Omental fat pad (tissue), 4 donors: Measurements from ENCODE around the gene WDFY4. TPM values are rescaled to one million over a fixed set of nuclear protein-coding genes. Genes with fewer than 3 reads are reported as not detected.

Experiments used
- ATAC-seq: fragments of 150-250 bp; one replicate; pipeline ENCODE4 v1.9.1; 2016; ENCODE audit warnings: mild to moderate bottlenecking, moderate library complexity; ENCODE audit not compliant: low FRiP score
- DNase-seq: peaks from one replicate; pipeline ENCODE4 v3.0.0-alpha.2; 2019; ENCODE audit warnings: low spot score
- total RNA-seq, 4 donors: library from RNA; depleted of rRNA; stranded (reverse); fragments of >200 nt; gene quantifications; one replicate each; pipeline ENCODE4 v1.1.0, GENCODE V29; 2016
- TF ChIP-seq, protein P1 (sequence below), 3 donors: fragments of 450-650 bp; IDR thresholded peaks; one replicate each; pipeline ENCODE4 v1.5.1; 2016 to 2017; ENCODE audit warnings: antibody characterized with exemption in 3 of 3, mild to moderate bottlenecking in 3 of 3, moderate library complexity in 2 of 3

WDFY4 gene
- total RNA-seq, 4 donors from 2014 or later: 6.8 to 21.4 (median 10.5) TPM

DNA sequence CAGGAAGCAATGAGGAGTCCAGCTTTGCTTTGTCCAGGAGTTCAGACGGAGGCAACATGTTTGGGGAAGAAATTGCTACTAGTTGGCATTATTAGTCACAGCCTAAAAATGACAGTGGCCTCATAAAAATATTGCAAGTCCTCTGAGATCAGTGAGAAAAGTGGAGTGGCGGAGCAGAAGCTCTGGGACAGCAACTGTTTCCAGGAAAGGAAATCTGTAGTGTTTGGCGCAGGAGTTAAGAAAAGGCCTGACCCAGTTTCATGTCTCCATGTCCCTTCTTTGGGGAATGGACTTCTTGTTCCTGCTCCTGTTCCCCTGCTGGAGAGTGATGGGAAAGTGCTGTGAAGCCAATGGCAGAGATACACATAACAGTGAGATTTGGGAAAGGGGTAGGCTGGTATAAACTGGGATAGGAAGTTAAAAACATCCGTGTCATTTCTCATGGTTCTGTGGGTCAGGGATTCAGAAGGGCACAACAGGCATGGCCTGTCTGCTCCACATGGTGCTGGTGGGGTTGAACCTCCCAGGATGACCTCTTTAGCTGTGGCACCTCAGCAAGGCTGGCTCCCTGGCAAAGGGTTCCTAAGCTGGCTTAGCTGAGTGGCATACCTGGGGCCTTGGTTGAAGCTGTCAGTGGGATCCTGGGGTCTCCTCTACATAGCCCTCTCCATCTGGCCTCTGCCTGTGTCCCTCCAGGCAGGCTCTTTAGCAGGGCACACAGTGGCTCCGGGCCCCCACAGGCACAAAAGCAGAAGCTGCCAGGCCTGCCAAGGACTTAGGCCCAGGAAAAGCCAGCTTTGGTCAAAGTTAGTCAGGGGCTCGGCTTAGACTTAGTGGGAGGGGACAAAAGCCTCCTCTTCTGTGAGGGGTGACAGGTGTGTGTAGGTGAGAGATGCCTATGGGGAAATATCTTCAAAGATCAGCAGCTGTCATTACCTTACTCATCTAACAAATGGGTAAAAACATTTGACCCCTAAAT lies 77.7 kb downstream of the WDFY4 start:
- DNase-seq (no peak), ATAC-seq (no peak)
- TF ChIP-seq, protein P1, sequence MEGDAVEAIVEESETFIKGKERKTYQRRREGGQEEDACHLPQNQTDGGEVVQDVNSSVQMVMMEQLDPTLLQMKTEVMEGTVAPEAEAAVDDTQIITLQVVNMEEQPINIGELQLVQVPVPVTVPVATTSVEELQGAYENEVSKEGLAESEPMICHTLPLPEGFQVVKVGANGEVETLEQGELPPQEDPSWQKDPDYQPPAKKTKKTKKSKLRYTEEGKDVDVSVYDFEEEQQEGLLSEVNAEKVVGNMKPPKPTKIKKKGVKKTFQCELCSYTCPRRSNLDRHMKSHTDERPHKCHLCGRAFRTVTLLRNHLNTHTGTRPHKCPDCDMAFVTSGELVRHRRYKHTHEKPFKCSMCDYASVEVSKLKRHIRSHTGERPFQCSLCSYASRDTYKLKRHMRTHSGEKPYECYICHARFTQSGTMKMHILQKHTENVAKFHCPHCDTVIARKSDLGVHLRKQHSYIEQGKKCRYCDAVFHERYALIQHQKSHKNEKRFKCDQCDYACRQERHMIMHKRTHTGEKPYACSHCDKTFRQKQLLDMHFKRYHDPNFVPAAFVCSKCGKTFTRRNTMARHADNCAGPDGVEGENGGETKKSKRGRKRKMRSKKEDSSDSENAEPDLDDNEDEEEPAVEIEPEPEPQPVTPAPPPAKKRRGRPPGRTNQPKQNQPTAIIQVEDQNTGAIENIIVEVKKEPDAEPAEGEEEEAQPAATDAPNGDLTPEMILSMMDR (IDR thresholded peaks at IDR 0.05): no peak

DNA sequence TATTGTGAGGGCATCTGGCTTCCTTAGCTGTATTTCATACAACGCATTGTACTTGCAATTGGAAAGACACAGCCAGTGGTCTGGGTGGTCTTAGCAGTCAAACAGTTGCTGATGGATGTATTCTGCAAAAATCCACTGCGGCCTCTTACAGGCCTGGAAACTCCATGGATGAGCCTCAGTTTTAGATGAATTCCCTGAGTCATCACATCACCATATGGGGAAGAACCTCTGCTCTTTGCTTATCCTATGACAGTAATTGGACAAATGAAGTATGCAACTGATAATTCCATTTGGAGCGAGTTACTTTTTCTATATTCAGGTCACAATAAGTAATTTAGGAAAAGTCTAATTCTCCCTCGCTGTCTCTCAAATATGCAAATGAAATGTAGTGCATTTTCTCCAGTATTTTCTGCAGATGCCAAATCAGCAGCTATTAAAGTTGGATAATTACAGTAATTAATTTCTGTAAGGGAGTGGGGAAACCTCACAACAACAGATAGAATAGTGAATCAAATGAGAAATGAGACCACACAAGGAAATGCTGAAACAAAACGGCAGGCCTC lies 78.8 kb downstream of the WDFY4 start:
- TF ChIP-seq, protein P1 (IDR thresholded peaks at IDR 0.05): no peak
- ATAC-seq (no peak), DNase-seq (no peak)

DNA sequence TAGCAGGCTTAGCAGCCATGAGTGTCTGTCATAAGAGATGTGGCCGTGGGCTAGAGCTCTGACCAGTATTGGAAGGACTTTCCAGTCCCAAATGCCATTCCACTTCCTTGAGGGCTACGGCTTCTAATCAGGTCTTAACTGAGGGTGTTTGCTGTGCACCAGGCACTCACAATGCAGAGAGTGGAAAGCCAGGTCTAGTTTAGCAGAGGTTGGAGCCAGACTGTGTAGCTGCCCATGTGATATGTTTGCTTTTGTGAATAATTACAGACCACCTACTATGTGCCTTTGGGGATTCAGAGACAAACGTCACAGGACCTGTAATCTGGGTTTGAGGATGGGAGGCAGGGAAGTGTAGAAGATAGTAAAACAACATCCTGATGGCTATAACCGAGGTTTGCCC lies 79.8 kb downstream of the WDFY4 start:
- ATAC-seq (no peak), DNase-seq (no peak)
- TF ChIP-seq, protein P1 (IDR thresholded peaks at IDR 0.05): no peak

DNA sequence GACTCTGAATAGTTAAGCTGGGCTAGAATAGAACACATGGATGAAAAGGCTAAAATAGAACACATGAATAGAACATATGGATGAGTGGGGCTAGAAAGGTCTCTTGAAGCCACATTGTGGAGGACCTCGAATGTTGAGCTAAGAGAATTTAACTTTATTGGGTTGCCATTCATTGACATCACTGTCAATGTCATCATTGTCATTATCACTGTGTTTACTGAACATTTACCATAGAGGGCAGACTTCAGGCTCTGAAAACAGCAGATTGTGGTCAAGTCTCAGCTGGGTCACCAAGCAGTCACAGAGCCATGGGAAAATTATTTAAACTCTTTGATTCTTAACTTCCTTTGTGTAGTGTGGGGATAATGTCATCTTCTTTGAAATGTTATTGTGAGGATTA lies 80.4 kb downstream of the WDFY4 start:
- no peak for DNase-seq
- TF ChIP-seq, protein P1 (IDR thresholded peaks at IDR 0.05): no peak
- ATAC-seq: no peak

DNA sequence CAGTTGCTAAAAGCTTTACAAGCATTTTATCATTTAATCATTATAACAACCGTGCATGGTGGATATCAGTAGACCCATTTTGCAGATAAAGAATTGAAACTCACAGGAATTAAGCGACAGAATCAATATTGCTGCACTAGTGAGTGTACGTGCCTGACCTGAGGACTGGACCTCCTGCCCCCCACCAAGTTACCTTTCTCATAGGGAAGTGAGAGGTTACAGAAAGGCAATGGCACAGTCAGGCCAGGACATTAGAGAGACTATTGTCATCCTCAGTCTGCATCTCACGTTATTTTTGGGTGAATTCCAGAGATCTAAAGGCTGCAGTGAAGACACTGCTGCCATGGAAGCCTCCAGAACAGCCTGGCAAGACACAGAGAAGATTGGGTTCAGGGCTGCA lies 80.9 kb downstream of the WDFY4 start:
- DNase-seq: no peak
- ATAC-seq: no peak
- TF ChIP-seq, protein P1 (IDR thresholded peaks at IDR 0.05): no peak

DNA sequence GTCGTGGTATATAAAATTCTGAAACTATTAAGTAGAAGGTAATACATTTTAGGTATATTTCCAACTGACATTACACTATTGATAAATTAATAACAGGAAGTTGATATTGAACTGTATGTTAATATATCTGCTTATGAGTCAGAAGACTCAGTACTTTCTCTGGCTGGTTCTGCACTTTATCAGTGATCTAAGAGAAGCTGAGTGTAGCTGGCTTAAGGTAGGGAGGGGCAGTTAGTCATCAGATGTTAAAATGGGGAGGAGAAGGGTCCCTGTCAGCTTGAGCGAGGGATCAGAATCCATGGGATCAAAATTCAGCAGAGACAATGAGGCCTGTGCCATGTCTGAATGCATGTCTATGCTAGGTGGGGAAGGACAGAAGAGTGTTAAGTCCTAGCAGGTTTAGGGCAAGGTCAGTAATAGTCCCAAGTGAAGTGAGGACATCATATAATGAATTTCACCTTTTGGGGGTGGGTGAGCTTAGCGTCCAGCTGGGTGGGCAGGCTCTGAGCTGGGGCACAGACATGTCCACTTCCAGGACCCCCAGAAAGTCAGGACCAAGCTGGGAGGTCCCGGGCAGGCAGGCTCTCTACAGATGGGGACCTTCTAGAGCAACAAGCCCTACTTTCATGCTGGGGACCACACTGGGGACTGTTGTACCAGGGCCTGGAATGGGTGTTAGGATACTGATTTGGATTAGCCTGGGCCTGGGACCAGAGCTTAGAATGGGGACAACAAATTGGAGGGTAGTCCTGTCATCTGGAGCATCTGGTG lies 82.9 kb downstream of the WDFY4 start:
- TF ChIP-seq, protein P1 (IDR thresholded peaks at IDR 0.05): no peak
- no peak for DNase-seq
- ATAC-seq: no peak
